LNCaP clone FGC (cell line): ENCODE results near the gene B4GALT1.

Source experiments
- DNase-seq: peaks from one replicate; pipeline ENCODE4 v3.0.0-alpha.2; 2011; ENCODE audit warnings: low read depth
- H3K4me3 ChIP-seq: 2 replicates; pipeline ENCODE4 v1.5.1; 2011; ENCODE audit warnings: mild to moderate bottlenecking, low read depth, low read length, control low read depth
- TF ChIP-seq, protein P1 (sequence below): IDR thresholded peaks from 2 replicates; pipeline ENCODE4 v1.5.1; 2012; ENCODE audit warnings: mild to moderate bottlenecking; ENCODE audit not compliant: control insufficient read depth, insufficient read depth; ENCODE audit errors: extremely low read depth

Gene B4GALT1, protein sequence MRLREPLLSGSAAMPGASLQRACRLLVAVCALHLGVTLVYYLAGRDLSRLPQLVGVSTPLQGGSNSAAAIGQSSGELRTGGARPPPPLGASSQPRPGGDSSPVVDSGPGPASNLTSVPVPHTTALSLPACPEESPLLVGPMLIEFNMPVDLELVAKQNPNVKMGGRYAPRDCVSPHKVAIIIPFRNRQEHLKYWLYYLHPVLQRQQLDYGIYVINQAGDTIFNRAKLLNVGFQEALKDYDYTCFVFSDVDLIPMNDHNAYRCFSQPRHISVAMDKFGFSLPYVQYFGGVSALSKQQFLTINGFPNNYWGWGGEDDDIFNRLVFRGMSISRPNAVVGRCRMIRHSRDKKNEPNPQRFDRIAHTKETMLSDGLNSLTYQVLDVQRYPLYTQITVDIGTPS

DNA sequence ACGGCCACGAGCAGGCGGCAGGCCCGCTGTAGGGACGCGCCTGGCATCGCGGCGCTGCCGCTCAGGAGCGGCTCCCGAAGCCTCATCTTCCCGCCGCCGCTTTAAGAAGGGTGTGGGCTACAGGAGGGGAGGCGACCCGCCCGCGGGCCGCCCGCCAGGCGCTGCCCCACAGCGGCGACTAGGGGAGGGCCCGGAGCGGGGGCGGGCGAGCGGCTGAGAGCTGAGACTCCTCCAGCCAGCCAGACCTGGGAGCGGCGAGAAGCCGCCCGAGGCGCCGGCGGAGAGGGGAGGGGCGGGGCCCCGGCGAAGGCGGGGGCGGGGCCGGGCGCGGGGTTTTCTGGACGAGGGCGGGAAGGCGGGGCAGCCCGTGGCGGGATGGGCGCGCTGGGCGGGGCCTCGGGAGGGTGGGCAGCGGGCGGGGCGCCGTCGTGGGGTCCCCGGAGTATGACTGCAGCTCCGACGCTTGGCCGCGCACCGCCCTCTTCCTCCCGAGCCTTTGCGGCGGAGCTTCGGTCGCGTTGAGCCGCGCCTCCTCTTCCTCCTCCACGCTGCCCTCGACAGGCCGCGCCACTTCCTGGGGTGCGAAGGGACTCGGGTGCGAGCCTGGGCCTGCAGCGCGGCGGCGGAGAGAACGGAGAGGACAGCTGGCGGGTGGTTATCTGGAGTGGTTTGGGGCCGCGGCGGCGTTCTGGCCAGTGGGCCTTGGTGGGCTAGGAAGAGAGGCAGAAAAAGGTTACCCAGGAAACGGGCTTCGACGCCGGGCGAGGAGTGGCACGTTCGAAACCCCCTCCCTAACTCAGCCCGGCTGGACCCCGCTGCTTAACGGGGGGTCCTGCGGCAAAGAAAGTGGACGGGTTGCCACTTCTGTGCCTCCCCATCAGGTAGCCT lies at the start of gene B4GALT1:
Gene B4GALT1 (minus strand): TSS at position 253 of the 888 bp plus-strand sequence. CDS start 167 bp downstream, at position 86.
- DNase-seq: peak; percentile 26
- TF ChIP-seq, protein P1, sequence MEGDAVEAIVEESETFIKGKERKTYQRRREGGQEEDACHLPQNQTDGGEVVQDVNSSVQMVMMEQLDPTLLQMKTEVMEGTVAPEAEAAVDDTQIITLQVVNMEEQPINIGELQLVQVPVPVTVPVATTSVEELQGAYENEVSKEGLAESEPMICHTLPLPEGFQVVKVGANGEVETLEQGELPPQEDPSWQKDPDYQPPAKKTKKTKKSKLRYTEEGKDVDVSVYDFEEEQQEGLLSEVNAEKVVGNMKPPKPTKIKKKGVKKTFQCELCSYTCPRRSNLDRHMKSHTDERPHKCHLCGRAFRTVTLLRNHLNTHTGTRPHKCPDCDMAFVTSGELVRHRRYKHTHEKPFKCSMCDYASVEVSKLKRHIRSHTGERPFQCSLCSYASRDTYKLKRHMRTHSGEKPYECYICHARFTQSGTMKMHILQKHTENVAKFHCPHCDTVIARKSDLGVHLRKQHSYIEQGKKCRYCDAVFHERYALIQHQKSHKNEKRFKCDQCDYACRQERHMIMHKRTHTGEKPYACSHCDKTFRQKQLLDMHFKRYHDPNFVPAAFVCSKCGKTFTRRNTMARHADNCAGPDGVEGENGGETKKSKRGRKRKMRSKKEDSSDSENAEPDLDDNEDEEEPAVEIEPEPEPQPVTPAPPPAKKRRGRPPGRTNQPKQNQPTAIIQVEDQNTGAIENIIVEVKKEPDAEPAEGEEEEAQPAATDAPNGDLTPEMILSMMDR: no peak
- H3K4me3 ChIP-seq: peak within 1 kb of the TSS; percentile 64

DNA sequence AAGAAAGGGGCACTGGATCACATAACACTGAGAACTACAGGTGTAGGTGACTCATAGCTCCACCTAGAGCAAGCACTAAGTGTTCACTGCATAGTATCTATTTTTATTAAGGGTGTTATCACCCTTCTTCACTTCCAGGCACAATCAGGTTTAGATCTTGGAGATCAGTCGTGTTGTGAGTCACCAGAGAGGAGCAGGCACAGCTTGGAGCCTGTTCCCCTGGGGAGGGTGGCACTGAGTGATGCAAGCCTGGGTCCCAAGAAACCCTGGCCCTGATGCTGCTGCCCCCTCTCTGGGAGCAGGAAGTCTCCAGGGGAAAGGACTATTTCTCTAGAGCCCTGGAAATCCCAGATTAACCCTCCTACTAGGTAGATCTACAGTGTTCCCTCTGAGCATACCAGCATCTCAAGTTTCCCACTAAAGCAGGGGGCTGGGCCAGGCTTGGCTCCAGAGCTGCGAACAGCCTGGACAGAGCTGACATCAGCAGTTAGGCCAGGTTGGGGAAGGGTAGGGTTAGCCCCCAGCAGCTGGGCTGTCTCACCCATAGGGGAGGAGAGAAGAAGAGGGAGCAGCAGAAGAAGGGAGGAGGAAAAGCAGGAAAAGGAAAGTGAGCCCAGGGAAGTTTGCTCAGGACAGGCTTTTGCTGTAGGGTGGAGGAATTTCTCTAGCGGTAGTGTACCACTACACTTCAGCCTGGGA lies 44.7 kb upstream of the B4GALT1 start:
- no peak overlapping the region for H3K4me3 ChIP-seq
- TF ChIP-seq, protein P1: peak; percentile 17; the same call in 1 of the 2 replicates
- no peak for DNase-seq

DNA sequence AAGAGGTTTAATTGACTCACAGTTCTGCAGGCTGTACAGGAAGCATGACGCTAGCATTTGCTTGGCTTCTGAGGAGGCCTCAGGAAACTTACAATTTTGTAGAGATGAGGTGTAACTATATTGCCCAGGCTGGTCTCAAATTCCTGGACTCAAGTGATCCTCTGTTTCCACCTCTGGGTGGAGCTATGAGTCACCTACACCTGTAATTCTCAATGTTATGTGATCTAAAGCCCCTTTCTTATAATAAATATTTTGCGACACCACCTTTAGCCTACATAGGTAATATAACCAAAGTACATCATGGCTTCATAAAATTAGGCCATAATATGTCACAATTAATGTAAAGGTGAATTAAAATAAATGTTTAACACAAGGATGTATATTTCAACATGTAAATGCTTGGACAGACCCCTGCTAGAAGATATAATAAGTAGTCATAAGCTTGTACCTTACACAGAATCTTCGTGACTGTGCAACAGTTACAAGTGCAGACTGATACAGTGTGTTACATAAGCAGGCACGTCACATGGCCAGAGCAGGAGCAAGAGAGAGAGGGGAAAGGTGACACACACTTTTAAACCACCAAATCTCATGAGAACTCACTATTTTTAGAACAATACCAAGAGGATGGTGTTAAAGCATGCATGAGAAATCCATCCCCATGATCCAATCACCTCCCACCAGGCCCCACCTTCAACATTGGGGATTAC lies 43.0 kb upstream of the B4GALT1 start:
- H3K4me3 ChIP-seq: no peak overlapping the region
- DNase-seq: no peak
- TF ChIP-seq, protein P1: no peak

DNA sequence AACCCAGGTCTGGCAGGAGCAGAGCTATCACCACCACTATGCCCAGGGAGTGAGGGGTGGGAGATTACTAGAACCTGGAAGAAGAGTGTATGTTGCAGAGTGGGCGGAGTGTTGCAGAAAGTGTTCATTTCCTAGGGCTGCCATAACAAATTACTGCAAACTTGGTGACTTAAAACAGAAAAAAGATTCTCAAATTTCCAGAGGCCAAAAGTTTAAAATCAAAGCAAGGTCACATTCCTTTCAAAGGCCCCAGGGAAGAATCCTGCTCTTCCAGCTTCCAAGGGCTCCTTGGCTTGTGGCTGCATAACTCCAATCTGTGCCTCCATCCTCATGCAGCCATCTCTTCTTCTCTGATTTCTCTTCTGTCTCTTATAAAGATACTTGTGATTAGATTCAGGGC lies 42.3 kb upstream of the B4GALT1 start:
- no peak overlapping the region for H3K4me3 ChIP-seq
- no peak for DNase-seq
- TF ChIP-seq, protein P1: no peak

DNA sequence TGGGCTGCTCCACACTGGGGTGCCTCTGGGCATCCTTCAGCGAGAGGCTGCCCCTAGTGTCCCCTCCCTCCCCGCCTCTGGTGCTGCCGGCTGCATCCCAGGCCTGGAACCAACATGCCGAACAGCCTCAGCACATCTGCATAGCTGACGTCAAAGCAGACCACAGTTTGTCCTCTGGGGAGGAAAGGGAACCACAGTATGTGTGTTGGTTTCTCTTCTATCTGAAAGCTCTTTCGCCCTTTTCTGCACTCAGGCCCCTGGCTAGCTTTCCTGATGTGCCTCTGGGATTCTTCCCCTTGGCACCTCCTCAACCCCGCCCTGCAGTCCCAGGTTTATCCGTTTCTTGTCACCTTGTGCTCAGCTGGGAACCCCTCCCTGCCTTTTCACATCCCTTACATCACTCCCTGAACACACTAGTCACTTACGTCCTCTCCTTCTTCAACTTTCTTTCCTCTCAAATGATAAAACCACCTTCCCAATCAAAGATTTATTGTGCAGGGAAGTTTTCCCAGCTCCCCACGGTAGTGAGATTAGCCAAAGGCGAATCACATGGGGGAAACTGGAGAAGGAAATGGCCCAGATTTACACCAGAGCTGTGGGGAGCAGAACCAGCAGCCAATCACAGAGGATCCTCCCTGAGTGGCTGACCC lies 35.5 kb upstream of the B4GALT1 start:
- DNase-seq: no peak
- TF ChIP-seq, protein P1: no peak
- H3K4me3 ChIP-seq: no peak overlapping the region

DNA sequence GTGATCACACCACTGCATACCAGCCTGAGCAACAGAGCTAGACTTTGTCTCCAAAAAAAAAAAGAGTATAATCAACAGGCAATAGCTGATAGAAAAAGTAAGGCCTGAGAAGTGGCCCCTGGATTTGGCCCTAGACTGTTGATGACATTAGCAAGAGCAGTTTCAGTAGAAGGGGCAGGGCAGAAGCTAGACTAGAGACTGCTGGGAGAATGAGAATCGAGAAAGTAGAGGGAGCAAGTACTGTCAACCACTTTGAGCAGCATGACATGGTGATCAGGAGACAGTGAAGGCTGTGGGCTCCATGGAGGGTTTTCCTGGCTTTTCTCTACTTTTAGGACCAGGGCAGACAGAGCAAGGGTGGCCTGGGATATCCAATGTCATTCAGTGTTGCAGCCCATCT lies 34.9 kb upstream of the B4GALT1 start:
- H3K4me3 ChIP-seq: no peak overlapping the region
- no peak for DNase-seq
- TF ChIP-seq, protein P1: no peak
